ENCODE data around the gene LHFPL2. TPM values are rescaled to one million over a fixed set of nuclear protein-coding genes. Genes with fewer than 3 reads are reported as not detected.

Gene LHFPL2
- total RNA-seq, 1 experiment from 2014 or later: 49.7 TPM

GRCh38 chr5:78508186-78508765 lies 140.3 kb downstream of the LHFPL2 start:
- Mint-ChIP-seq H3K36me3 (ENCODE audit: insufficient read depth, unreplicated experiment) (peaks cover 38% of the 10 kb centered on the region), H3K27me3 (ENCODE audit: insufficient read depth, unreplicated experiment) (no peaks in the 10 kb centered on the region), H3K9me3 (ENCODE audit: unreplicated experiment) (no peaks in the 10 kb centered on the region), H3K4me3 (ENCODE audit: unreplicated experiment) (peak overlapping the region; percentile 50), H3K27ac (ENCODE audit: unreplicated experiment) (peak overlapping the region; percentile 63), H3K4me1 (ENCODE audit: low read depth, unreplicated experiment) (peaks cover 32% of the 10 kb centered on the region)
- CTCF ChIA-PET: interaction anchor here (1.0 to 1.6 kb wide), 4 partner anchors 25 to 40 kb away, joined by 3 to 5 read pairs (median 4); no protein-coding TSS in a partner anchor
- Histone ChIP-seq H3K9me3 (no peaks in the 10 kb centered on the region), H3K4me3 (ENCODE audit: low read depth, low read length) (no peak overlapping the region), H3K27me3 (replicated peaks; ENCODE audit: control insufficient read depth, insufficient read depth, low read length) (no peaks in the 10 kb centered on the region), H3K36me3 (ENCODE audit: control insufficient read depth, insufficient read depth, low read length) (no peaks in the 10 kb centered on the region; the same call in 1 of the 2 replicates), H3K4me1 (peaks cover 56% of the 10 kb centered on the region)
- intact Hi-C loops (cut with micrococcal nuclease; ENCODE audit: unreplicated experiment): loop anchor here (1.0 kb wide), 2 partner anchors 9 to 10 kb away; no protein-coding TSS in a partner anchor
- TSS peak; percentile 6 for BruUV-seq (replicated peaks)
- no peak for TF ChIP-seq CTCF (IDR thresholded peaks at IDR 0.05; ENCODE audit: insufficient read depth in 1 of 2, low read depth in 1 of 2, low read length in 1 of 2, severe bottlenecking in 1 of 2, unreplicated experiment in 1 of 2)
- DNase-seq: peak; percentile 72 to 73
- POLR2A ChIA-PET: no interaction called here

- Histone ChIP-seq H3K27me3 (replicated peaks; ENCODE audit: control insufficient read depth, insufficient read depth, low read length) (no peaks in the 10 kb centered on the region), H3K9me3 (no peaks in the 10 kb centered on the region), H3K4me1 (peaks cover 56% of the 10 kb centered on the region), H3K36me3 (ENCODE audit: control insufficient read depth, insufficient read depth, low read length) (no peaks in the 10 kb centered on the region; the same call in 1 of the 2 replicates), H3K4me3 (ENCODE audit: low read depth, low read length) (no peak overlapping the region)
- no TSS peak for BruUV-seq (replicated peaks)
- ChIA-PET CTCF (no interaction called here), POLR2A (no interaction called here)
- Mint-ChIP-seq H3K4me3 (ENCODE audit: unreplicated experiment) (peak overlapping the region; percentile 50), H3K9me3 (ENCODE audit: unreplicated experiment) (no peaks in the 10 kb centered on the region), H3K36me3 (ENCODE audit: insufficient read depth, unreplicated experiment) (peaks cover 38% of the 10 kb centered on the region), H3K27me3 (ENCODE audit: insufficient read depth, unreplicated experiment) (no peaks in the 10 kb centered on the region), H3K4me1 (ENCODE audit: low read depth, unreplicated experiment) (peaks cover 32% of the 10 kb centered on the region), H3K27ac (ENCODE audit: unreplicated experiment) (peak overlapping the region; percentile 63)
- TF ChIP-seq CTCF (IDR thresholded peaks at IDR 0.05; ENCODE audit: insufficient read depth in 1 of 2, low read depth in 1 of 2, low read length in 1 of 2, severe bottlenecking in 1 of 2, unreplicated experiment in 1 of 2): no peak
- intact Hi-C loops (cut with micrococcal nuclease; ENCODE audit: unreplicated experiment): no loop called here
- no peak for DNase-seq
These were observed 141.0 kb downstream of the LHFPL2 start for GRCh38 chr5:78507531-78507930.

GRCh38 chr5:78506261-78507024 lies 142.1 kb downstream of the LHFPL2 start:
- peaks cover 38% of the 10 kb centered on the region for H3K4me1 Mint-ChIP-seq (ENCODE audit: low read depth, unreplicated experiment)
- H3K36me3 Mint-ChIP-seq (ENCODE audit: insufficient read depth, unreplicated experiment): peaks cover 38% of the 10 kb centered on the region
- intact Hi-C loops (cut with micrococcal nuclease; ENCODE audit: unreplicated experiment): no loop called here

More at GRCh38 chr5:78506261-78507024, 142.1 kb downstream of the LHFPL2 start:
- H3K4me1 ChIP-seq: peaks cover 56% of the 10 kb centered on the region
- CTCF ChIA-PET: no interaction called here
- H3K27me3 Mint-ChIP-seq (ENCODE audit: insufficient read depth, unreplicated experiment): no peaks in the 10 kb centered on the region
- H3K9me3 Mint-ChIP-seq (ENCODE audit: unreplicated experiment): no peaks in the 10 kb centered on the region
- H3K4me3 Mint-ChIP-seq (ENCODE audit: unreplicated experiment): no peak overlapping the region
- no peaks in the 10 kb centered on the region for H3K9me3 ChIP-seq
- H3K27ac Mint-ChIP-seq (ENCODE audit: unreplicated experiment): peak overlapping the region; percentile 63
- BruUV-seq (replicated peaks): no TSS peak
- no peaks in the 10 kb centered on the region for H3K27me3 ChIP-seq (replicated peaks; ENCODE audit: control insufficient read depth, insufficient read depth, low read length)
- no peak for TF ChIP-seq CTCF (IDR thresholded peaks at IDR 0.05; ENCODE audit: insufficient read depth in 1 of 2, low read depth in 1 of 2, low read length in 1 of 2, severe bottlenecking in 1 of 2, unreplicated experiment in 1 of 2)
- H3K4me3 ChIP-seq (ENCODE audit: low read depth, low read length): no peak overlapping the region
- POLR2A ChIA-PET: no interaction called here
- no peak for DNase-seq
- no peaks in the 10 kb centered on the region; the same call in 1 of the 2 replicates for H3K36me3 ChIP-seq (ENCODE audit: control insufficient read depth, insufficient read depth, low read length)

Measured in Caco-2 (cell line).